Lung (tissue), 12 donors: ENCODE data around the gene GAS6. TPM values are rescaled to one million over a fixed set of nuclear protein-coding genes. Genes with fewer than 3 reads are reported as not detected.
"Not testable (repeated sequence)": the region's sequence is repeated elsewhere in the genome, so short reads cannot be mapped to it uniquely, and the experiment has no call there.

Source experiments
- ATAC-seq: fragments of 200-7000 bp; cut with Tn5 transposase; one replicate; pipeline ENCODE4 v1.9.1; 2020; ENCODE audit warnings: moderate number of reproducible peaks; ENCODE audit not compliant: insufficient read depth, low FRiP score
- DNase-seq, 3 donors: peaks; one replicate each; pipeline ENCODE4 v3.0.0-alpha.2; 2013 to 2017
- H3K27ac ChIP-seq, 2 donors: one replicate each; pipeline ENCODE4 v1.5.1; 2013; ENCODE audit warnings: mild to moderate bottlenecking in 2 of 2, moderate library complexity in 2 of 2, control low read depth in 1 of 2, inconsistent platforms in 1 of 2, low read depth in 1 of 2, low read length in 1 of 2
- H3K27me3 ChIP-seq, 3 donors: one replicate each; pipeline ENCODE4 v1.5.1; 2013; ENCODE audit warnings: low read length in 2 of 3; ENCODE audit not compliant: control insufficient read depth in 3 of 3, insufficient read depth in 3 of 3
- H3K36me3 ChIP-seq, 4 donors: one replicate each; pipeline ENCODE4 v1.5.1; 2013; ENCODE audit warnings: low read length in 4 of 4, mild to moderate bottlenecking in 1 of 4, moderate library complexity in 1 of 4; ENCODE audit not compliant: control insufficient read depth in 4 of 4, insufficient read depth in 4 of 4
- H3K4me1 ChIP-seq, 5 donors: one replicate each; pipeline ENCODE4 v1.5.1; 2013; ENCODE audit warnings: low read length in 5 of 5, mild to moderate bottlenecking in 2 of 5, moderate library complexity in 1 of 5; ENCODE audit not compliant: control insufficient read depth in 5 of 5, insufficient read depth in 5 of 5
- H3K4me3 ChIP-seq: one replicate; pipeline ENCODE4 v1.5.1; 2013; ENCODE audit warnings: mild to moderate bottlenecking, control low read depth, moderate library complexity
- H3K9ac ChIP-seq, 2 donors: one replicate each; pipeline ENCODE4 v1.5.1; 2013; ENCODE audit warnings: low read length in 2 of 2, control low read depth in 1 of 2; ENCODE audit not compliant: insufficient read depth in 1 of 2
- H3K9me3 ChIP-seq, 4 donors: one replicate each; pipeline ENCODE4 v1.5.1; 2013; ENCODE audit warnings: low read length in 3 of 4, mild to moderate bottlenecking in 1 of 4, moderate library complexity in 1 of 4; ENCODE audit not compliant: control insufficient read depth in 4 of 4, insufficient read depth in 3 of 4
- CTCF ChIP-seq: IDR thresholded peaks from 2 replicates; pipeline ENCODE4 v1.5.1; 2012; ENCODE audit warnings: mild to moderate bottlenecking; ENCODE audit errors: control extremely low read depth, extremely low read depth
- WGBS, 2 donors: extraction: QIAGEN DNeasy Blood & Tissue Kit; methylation state at CpG; one replicate each; pipeline ENCODE4 v1.1.7; 2013; 5-methylcytosine and 5-hydroxymethylcytosine counted together
- polyA plus RNA-seq, 2 donors: library from polyadenylated mRNA; stranded (reverse); fragments of 200-250 nt; gene quantifications; one replicate each; pipeline ENCODE4 v1.2.1, GENCODE V29; 2013
- total RNA-seq, 2 donors: library from RNA; depleted of rRNA in 1 of 2; stranded (reverse); fragments of >200 nt in 1 of 2; gene quantifications; one replicate each; pipeline ENCODE4 v1.2.1, GENCODE V29; 2014 to 2021
- donor health status: control.
- donor health status: control.
- donor health status: Bipolar disorder and iron deficiency.
- donor health status: healthy.
- donor health status: DM: yes; HTN: yes; CAD: no.

The GAS6 gene
- total and polyA plus RNA-seq, 4 donors: 61.8 to 107 (median 76.1) TPM

DNA sequence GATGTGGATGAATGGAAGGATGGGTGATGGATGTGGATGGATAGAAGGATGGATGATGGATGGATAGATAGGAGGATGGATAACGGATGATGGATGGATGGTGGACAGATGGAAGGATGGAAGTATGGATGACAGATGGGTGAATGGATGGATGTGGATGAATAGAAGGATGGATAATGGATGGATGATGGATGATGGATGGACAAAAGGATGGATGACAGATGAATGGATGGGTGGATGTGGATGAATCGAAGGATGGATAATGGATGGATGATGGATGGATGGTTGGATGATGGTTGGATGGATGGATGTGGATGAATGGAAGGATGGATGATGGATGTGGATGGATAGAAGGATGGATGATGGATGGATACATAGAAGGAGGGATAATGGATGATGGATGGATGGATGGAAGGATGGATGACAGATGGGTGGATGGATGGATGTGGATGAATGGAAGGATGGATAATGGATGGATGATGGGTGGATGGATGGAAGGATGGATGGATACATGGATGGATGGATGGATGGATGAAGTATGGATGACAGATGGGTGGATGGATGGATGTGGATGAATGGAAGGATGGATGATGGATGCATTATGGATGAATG, 65.6 kb downstream of the GAS6 start:
- DNase-seq: peak in 1 of 3 donors; percentile 26
- H3K4me3 ChIP-seq: no peak overlapping the region
- no peaks in the 10 kb centered on the region for H3K27me3 ChIP-seq
- no peak overlapping the region for H3K27ac ChIP-seq
- WGBS, 2 donors: 85 to 95% methylated on average over 2 of the region's 2 CpGs
- TF ChIP-seq CTCF: no peak
- H3K9me3 ChIP-seq: no peaks in the 10 kb centered on the region
- peaks cover 0 to 5% (median 4%) of the 10 kb centered on the region in 5 donors for H3K4me1 ChIP-seq
- ATAC-seq: no peak
- no peak overlapping the region for H3K9ac ChIP-seq
- peaks cover 0 to 6% (median 0%) of the 10 kb centered on the region in 4 donors for H3K36me3 ChIP-seq

DNA sequence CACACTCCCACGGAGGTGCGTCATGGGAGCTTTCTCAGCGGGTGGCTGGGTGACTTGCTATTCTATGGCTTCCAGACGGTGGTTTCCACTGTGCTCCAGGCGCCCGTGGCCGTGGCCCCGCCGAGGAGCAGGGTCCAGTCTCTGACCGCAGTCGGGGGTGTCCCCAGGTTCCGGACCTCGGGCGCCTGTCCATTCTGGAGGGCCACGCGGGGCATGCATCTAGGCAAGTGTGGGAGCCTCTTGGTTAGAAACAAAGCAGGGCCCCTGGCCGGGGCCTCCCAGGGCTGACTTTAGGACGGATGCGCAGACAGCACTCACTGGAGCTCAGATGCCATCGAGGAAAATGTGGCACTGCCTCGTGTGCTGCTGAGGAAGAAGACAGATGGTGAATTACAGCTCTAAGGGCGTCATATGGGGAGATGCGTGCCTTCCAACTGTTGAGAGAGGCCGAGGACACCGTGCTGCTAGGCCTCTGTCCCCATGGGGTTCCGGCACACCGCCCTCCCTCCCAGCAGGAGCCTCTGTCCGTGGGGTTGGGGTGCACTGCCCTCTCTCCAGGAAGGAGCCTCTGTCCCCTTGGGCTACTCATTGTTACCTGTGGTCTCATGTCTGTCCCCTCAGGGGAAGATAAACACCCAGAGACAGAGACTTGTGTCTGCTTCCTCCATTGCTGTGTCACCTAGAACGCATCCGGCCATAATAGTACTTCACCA, 66.8 kb downstream of the GAS6 start:
- Histone ChIP-seq H3K27ac (no peak overlapping the region), H3K4me3 (no peak overlapping the region), H3K4me1 (peaks cover 0 to 5% (median 2%) of the 10 kb centered on the region in 5 donors), H3K36me3 (peaks cover 0 to 6% (median 0%) of the 10 kb centered on the region in 4 donors), H3K27me3 (no peaks in the 10 kb centered on the region), H3K9me3 (no peaks in the 10 kb centered on the region), H3K9ac (no peak overlapping the region)
- 94 to 97% methylated on average over 30 of the region's 30 CpGs for WGBS, 2 donors
- no peak for ATAC-seq
- no peak for TF ChIP-seq CTCF
- no peak for DNase-seq

DNA sequence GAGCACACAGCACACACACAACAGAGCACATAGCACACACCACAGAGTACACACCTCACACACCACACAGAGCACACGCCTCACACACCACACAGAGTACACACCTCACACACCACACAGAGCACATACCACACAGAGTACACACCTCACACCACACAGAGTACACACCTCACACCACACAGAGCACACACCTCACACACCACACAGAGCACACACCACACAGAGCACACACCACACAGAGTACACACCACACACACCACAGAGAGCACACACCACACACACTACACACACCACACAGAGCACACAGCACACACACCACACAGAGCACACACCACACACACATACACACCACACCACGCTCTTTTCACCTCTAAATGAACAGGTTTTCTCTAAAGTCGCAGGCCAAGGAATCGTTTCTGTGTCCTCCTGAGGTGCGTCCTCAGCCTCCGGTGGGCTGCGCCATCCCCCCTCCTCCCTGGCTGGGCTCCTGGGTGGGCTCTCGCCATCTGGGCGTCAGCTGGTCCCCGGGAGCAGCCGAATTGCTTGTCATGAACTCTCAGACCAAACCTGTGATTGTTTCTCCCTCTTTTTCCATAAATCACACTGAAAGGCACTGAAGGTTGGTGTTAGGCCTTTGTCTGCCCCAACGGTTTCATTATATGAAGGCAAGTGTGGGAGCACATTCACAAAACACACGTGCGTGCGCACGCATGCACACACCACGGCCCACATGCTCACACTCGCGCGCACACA, 67.5 kb downstream of the GAS6 start:
- Histone ChIP-seq H3K27me3 (no peaks in the 10 kb centered on the region), H3K9ac (no peak overlapping the region), H3K27ac (no peak overlapping the region), H3K36me3 (peaks cover 0 to 6% (median 0%) of the 10 kb centered on the region in 4 donors), H3K4me1 (no peaks in the 10 kb centered on the region), H3K4me3 (no peak overlapping the region), H3K9me3 (no peaks in the 10 kb centered on the region)
- ATAC-seq (no peak), DNase-seq (no peak)
- TF ChIP-seq CTCF: no peak
- WGBS, 2 donors: 81 to 89% methylated on average over 20 of the region's 20 CpGs

DNA sequence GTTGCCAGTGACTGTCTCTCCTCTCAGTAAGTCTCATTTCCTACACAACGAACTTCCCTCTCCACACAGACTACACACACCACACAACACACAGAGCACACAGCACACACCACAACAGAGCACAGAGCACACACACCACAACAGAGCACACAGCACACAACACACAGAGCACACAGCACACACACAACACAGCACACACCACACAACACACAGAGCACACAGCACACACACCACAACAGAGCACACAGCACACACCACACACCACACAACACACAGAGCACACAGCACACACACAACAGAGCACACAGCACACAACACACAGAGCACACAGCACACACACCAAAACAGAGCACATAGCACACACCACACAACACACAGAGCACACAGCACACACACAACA, 68.5 kb downstream of the GAS6 start:
- H3K9ac ChIP-seq, H3K27ac ChIP-seq, H3K9me3 ChIP-seq, H3K27me3 ChIP-seq, ATAC-seq, H3K36me3 ChIP-seq, H3K4me1 ChIP-seq, H3K4me3 ChIP-seq, DNase-seq: not testable (repeated sequence)
- 6 to 29% methylated on average over 1 of the region's 1 CpG for WGBS, 2 donors
